Measurements from ENCODE around the gene MX1.

The MX1 gene

DNA sequence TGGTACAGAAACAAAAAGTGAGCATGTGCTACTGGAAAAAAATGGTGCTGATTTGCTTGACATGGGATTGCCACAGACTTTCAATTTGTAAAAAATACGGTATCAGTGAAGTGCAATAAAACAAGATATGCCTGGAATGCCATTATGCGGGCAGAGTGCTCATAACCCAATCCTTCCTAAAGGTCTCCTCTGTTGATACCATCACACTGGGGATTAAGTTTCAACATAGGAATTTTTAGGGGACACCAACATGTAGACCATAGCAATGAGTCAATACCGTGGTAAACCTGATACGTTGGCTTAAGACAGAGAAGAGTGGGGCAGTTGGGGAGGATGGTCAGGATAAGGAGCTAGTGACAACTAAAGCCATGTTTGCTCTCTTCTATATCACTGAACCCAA lies 20.5 kb downstream of the MX1 start:
- CTCF ChIA-PET: interaction anchor here (0.7 kb wide), 1 partner anchor 87 kb away, joined by 4 read pairs; no protein-coding TSS in a partner anchor
- DNase-seq (ENCODE audit: low spot score): no peak
- H3K27ac ChIP-seq: no peak overlapping the region
- POLR2A ChIA-PET (ENCODE audit: low non-redundant PET): no interaction called here
- TF ChIP-seq, protein P1, sequence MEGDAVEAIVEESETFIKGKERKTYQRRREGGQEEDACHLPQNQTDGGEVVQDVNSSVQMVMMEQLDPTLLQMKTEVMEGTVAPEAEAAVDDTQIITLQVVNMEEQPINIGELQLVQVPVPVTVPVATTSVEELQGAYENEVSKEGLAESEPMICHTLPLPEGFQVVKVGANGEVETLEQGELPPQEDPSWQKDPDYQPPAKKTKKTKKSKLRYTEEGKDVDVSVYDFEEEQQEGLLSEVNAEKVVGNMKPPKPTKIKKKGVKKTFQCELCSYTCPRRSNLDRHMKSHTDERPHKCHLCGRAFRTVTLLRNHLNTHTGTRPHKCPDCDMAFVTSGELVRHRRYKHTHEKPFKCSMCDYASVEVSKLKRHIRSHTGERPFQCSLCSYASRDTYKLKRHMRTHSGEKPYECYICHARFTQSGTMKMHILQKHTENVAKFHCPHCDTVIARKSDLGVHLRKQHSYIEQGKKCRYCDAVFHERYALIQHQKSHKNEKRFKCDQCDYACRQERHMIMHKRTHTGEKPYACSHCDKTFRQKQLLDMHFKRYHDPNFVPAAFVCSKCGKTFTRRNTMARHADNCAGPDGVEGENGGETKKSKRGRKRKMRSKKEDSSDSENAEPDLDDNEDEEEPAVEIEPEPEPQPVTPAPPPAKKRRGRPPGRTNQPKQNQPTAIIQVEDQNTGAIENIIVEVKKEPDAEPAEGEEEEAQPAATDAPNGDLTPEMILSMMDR (conservative IDR thresholded peaks at IDR 0.05; ENCODE audit: low read depth): no peak

DNA sequence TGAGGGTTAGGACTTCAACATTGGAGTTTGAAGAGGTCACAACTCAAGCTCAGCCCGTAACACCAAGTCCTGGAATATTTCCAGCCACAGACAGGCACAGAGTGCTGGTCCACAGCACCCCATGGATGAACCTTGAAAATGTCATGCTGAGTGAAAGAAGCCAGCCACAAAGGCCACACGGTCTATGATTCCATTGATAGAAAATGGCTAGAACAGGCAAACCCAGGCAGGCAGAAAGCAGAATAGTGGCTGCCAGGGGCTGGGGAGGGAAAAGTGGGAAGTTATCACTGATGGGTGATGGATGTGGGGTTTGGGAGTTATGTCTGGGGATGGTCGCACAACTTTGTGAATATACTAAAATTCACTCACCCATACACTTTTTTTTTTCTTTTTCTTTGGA lies 21.3 kb downstream of the MX1 start:
- DNase-seq (ENCODE audit: low spot score): no peak
- H3K27ac ChIP-seq: no peak overlapping the region
- TF ChIP-seq, protein P1 (conservative IDR thresholded peaks at IDR 0.05; ENCODE audit: low read depth): no peak
- ChIA-PET CTCF (no interaction called here), POLR2A (ENCODE audit: low non-redundant PET) (no interaction called here)

DNA sequence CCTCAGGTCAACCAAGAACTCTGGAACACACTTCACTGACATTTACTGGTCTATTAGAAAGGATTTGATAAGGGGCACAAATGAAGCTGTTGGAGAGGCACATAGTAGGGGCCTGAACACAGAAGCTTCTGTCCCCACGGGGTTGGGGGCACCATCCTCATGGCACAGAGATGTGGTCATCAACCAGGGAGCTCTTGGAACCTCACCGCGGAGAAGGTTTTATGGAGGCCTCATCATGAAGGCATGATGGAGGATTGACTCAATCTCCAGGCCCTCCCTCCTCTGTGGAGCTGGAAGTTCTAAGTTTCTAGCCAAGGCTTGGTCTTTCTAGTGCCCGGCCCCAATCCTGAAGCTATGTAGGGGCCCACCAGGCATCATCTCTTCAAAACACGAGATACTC lies 23.6 kb downstream of the MX1 start:
- ChIA-PET CTCF (interaction anchor here (1.2 kb wide), 1 partner anchor 166 kb away, joined by 3 read pairs; no protein-coding TSS in a partner anchor), POLR2A (ENCODE audit: low non-redundant PET) (no interaction called here)
- DNase-seq (ENCODE audit: low spot score): no peak
- TF ChIP-seq, protein P1 (conservative IDR thresholded peaks at IDR 0.05; ENCODE audit: low read depth): no peak
- no peak overlapping the region for H3K27ac ChIP-seq

DNA sequence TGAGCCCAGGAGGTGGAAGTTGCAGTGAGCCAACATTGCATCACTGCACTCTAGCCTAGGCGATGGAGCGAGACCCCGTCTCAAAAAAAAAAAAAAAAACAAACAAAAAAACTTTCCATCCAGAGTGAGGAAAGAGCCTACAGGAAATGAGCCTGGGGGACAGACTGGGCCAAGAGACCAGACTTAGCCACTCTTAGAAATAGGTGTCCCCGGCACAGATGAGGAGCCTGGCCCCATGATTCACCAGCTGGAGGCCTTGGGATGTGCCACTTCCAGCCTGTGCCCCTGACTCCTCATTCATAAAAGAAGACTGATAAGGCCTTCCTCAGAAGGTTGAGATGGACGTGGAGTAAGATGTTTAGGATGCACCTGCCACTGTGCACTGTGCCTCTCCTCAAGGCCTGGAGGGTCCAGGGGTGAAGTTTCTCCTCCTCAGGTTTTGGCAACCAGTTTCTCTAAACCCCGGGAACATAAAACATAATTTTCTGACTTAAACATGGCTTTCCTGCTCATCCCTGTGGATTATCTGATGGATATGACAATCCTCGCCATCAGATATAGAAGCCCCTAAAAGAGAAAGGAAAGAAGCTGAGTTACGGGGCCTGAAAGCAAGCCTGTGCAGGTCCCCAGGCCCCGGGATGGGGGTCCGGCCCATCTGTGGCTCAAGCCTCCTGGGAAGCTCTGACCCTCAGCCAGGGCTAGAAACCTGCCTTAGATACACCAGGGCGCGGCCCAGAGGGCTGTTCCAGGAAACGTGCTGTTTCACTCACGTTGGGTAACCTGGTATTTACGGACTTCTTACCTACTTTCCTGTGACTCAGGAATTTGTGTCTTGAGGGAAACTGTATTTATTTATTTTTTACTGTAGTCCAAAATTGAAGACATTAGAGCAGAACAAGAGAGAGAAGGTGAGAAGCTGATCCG lies 26.0 kb downstream of the MX1 start:
- POLR2A ChIA-PET (ENCODE audit: low non-redundant PET): interaction anchor here (0.7 kb wide), 1 partner anchor 9 kb away, joined by 4 read pairs; no protein-coding TSS in a partner anchor
- TF ChIP-seq, protein P1 (conservative IDR thresholded peaks at IDR 0.05; ENCODE audit: low read depth): no peak
- CTCF ChIA-PET: interaction anchor here (0.5 to 1.1 kb wide), 4 partner anchors 39 to 168 kb away, joined by 3 to 6 read pairs (median 4); no protein-coding TSS in a partner anchor

DNA sequence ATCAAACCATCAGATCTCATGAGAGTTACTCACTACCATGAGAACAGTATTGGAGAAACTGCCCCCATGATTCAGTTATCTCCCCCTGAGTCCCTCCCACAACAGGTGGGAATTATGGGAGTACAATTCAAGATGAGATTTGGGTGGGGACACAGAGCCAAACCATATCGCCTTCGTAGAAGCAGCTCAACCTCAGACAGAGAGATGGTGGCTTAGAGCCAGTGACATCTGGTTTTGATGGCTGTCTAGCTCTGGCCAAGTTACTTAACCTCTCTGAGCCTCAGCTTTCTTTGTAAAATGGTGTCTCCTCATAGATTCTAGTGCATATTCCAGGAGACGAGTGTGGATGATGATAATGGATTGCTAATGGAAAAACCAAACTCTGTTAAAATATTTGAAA lies 27.2 kb downstream of the MX1 start:
- TF ChIP-seq, protein P1 (conservative IDR thresholded peaks at IDR 0.05; ENCODE audit: low read depth): no peak
- ChIA-PET CTCF (interaction anchor here (1.1 kb wide), 1 partner anchor 170 kb away, joined by 6 read pairs; no protein-coding TSS in a partner anchor), POLR2A (ENCODE audit: low non-redundant PET) (no interaction called here)
- DNase-seq (ENCODE audit: low spot score): no peak
- no peak overlapping the region for H3K27ac ChIP-seq

More for the DNA sequence above, 26.0 kb downstream of the MX1 start:
- H3K27ac ChIP-seq: no peak overlapping the region
- DNase-seq (ENCODE audit: low spot score): no peak

DNA sequence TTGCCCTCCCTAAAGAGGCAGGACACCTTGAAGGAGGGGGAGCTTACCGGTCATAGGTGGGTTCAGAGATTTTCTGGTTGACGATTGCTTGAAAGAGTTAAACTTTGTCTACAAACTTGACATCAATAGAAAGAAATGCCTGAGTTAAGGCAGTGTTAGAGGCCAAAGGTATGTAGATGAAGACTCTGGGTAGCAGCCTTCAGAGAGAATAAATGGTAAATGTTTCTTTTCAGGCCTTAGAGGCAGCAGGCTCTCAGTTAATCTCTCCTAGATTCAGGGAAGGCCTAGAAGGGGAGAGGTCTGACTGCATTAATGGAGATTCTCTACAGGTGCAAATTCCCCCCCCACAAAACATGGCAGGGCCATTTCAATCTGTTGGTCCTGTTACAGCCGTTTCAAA lies 27.7 kb downstream of the MX1 start:
- no peak for DNase-seq (ENCODE audit: low spot score)
- ChIA-PET POLR2A (ENCODE audit: low non-redundant PET) (no interaction called here), CTCF (no interaction called here)
- no peak overlapping the region for H3K27ac ChIP-seq
- TF ChIP-seq, protein P1 (conservative IDR thresholded peaks at IDR 0.05; ENCODE audit: low read depth): no peak

All from RWPE1 (cell line).